Gastrocnemius medialis (tissue), 4 donors: ENCODE data around the gene IFT81.

ENCODE experiments used
- CTCF ChIP-seq, 5 experiments: fragments of 450-650 bp in 3 of 5; fragments of 200-600 bp in 2 of 5; sonication (generic) in 2 of 5; IDR thresholded peaks in 4 of 5; conservative IDR thresholded peaks in 1 of 5; 1 replicate in 4 of 5; 2 replicates in 1 of 5; pipeline ENCODE4 v1.5.1; 2016 to 2019; ENCODE audit warnings: antibody characterized with exemption in 5 of 5, mild to moderate bottlenecking in 3 of 5, moderate library complexity in 3 of 5
- POLR2A ChIP-seq, 2 donors: fragments of 450-650 bp; IDR thresholded peaks; one replicate each; pipeline ENCODE4 v1.6.1; 2017; ENCODE audit warnings: antibody characterized with exemption in 2 of 2, mild to moderate bottlenecking in 2 of 2, moderate library complexity in 2 of 2

- TF ChIP-seq CTCF (IDR thresholded peaks at IDR 0.05 in 4 of 5, conservative IDR thresholded peaks at IDR 0.05 in 1 of 5): no peak
- TF ChIP-seq POLR2A (IDR thresholded peaks at IDR 0.05): no peak
Observed at GRCh38 chr12:110093631-110094311, 30.4 kb upstream of the IFT81 start.
